ENCODE measurements around the gene NPIPA5.
"Not testable (repeated sequence)": the region's sequence is repeated elsewhere in the genome, so short reads cannot be mapped to it uniquely, and the experiment has no call there.

Gene NPIPA5

GRCh38 chr16:15388060-15388459, 10.0 kb upstream of the NPIPA5 start:
- DNase-seq, result not testable (repeated sequence)

DNA sequence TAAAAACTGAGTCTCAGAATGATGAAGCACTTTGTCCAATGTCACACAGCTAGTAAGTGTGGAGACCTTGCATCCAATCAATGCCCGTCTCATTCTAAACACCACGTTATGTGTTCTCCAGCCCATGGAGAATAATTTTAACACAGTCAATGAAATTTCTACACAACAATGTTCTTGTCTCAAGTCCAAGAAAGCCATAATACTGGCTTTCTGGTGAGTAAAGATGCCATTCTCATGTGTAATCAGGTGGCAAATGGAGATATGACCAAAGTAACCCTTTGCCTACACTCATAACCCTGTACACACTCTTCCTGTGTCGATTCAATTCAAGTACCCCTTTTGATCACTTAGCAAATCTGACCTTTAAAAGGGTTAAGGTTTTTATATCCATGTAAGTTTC, 4.7 kb upstream of the NPIPA5 start:
- not testable (repeated sequence) for DNase-seq

GRCh38 chr16:15357495-15357894, 20.6 kb downstream of the NPIPA5 start:
- not testable (repeated sequence) for DNase-seq

DNA sequence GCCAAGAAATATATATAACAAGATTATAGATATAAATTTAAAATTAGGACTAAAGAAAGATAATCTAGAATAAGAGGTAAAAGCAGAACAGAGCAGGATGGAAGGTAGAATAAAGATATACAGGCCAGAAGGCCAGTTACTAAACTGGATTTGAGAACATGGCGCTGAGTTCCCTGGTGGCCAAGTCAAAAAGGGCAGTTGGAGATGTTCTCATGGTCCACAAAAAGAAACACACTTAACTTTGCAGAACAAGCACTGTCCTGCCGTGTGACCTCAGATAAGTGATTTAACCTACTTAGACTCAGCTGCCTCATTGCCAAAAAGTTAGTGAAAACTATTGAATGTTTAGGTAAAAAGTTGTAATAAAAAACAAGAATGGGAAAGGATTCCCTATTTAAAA, 23.2 kb downstream of the NPIPA5 start:
- not testable (repeated sequence) for DNase-seq

DNA sequence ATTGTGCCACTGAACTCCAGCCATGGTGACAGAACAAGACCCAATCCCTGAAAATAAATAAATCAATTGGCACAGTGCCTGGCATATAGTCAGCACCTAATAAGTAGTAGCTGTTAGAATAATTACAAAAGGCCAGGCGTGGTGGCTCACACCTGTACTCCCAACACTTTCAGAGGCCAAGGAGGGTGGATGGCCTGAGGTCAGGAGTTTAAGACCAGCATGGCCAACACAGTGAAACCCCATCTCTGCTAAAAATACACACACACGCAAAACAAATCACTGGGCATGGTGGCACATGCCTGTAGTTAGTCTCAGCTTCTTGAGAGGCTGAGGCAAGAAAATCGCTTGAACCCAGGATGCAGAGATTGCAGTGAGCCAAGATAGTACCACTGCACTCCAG, 25.2 kb downstream of the NPIPA5 start:
- not testable (repeated sequence) for DNase-seq

DNA sequence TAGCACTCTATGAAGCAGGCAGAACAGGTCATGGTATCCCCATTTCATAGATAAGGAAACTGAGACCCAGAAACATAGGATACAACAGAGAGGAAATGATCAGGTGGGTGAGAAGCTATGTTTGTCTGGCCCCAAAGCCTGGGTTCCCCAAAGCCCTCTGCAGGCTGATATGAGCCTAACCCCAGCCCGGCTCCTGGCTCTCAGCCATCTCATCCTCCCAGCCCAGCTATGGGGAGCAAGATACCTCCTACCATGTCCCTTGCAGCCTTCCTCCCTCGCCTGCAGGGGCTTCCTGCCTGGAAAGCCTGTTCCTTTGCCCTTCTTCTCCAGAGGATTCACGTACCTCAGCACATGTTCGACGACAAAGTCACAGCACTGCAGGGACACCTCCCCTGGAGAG, 26.3 kb downstream of the NPIPA5 start:
- DNase-seq, result not testable (repeated sequence)

DNA sequence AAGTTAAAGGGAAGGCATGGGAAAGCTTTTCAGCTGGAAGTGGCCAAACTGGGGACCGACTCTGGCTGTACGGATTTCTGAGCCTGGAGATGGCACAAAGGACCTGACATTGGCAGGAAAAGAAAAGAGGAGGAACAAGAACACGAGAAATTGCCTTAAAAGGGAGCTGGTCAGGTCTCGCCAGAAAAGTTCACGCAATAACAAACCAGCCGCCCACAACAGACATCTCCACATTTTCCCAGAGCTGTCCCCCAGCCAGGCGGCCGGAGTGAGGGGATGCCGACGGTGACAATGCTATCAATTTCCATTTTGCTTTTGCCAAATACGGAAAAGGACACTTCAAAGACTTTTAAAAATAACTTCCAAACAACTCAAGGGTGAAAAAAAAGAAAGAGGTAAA, 26.8 kb downstream of the NPIPA5 start:
- DNase-seq, result not testable (repeated sequence)

DNA sequence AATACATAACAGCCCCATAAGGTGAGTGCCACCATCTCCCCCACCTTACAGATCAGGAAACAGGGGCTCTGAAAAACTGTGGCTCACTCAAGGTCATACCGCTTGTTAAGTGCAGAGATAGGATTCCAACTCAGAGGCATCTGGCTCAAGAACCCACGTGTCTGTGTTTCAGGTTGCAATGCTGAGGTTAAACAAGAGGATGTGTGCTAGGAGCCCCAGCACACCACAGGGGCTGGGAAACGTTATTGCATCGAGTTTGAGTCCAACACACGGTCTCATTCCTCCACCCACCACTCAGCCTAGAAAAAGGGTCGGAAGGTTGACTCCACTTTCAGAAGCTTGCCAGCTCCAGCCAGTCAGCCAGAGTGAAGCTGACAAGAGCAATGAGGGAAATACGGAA, 29.4 kb downstream of the NPIPA5 start:
- not testable (repeated sequence) for DNase-seq

DNA sequence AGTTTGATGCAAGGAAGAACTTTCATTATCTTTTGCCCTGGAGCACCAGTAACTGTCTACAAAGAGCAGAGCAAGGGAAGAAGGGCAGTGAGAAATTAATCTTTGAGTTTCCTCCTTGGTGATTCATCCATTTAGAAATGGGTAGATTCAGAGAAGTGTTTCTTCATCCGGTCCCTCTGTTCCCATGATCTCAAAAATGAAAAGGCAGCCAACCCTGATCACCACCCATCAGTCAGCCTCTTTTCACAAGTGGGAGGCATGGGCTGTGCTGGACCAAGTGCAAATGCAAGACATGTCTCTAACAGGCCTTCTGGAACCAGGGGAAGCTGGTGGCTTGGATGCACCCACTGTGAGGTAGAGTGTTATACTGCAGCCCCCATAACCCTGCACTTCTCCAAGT, 35.8 kb downstream of the NPIPA5 start:
- not testable (repeated sequence) for DNase-seq

DNA sequence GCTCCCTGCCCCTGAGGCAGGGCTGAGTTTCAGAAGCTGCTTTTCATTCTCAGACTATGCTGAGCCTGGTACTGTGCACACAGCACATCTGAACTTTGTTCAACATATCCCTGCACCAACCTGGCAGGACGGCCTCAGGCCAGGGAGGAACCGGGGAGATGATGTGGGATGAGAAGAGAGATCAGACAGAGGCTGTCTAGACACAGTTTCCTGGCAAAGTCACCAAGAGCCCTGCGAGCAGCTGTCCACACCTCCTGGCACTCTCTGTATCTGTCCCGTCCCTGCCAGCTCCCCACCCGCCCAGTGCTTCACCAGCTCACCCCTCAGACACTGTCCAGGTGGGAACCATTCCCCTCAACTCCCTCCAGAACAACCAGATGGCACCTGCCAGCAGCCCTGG, 39.1 kb downstream of the NPIPA5 start:
- DNase-seq, result not testable (repeated sequence)

DNA sequence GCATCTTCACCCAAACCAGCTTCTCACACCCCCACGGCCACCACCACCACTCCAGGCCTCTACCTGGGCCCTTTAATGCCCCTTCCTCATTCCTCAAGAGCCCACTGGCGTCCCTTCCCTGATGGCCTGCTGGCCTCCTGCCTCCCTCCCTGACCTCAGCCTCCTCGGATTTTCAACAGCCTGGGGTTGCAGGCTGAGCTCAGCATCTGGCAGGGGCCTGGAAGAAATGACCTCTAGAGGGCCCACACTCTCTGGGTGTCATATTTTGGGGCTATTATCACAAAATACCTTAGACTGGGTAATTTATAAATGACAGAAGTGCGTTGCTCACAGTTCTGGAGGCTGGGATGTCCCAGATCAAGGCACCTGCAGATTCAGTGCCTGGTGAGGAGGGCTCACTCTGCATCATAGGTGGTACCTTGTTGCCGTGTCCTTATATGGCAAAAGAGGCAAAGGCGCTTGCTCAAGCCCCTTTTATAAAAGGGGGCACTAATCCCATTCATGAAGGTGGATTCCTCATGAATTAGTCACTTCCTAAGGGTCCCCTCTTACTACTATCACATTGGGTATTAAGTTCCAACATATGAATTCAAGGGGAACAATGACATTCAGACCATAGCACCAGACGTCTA, 40.0 kb downstream of the NPIPA5 start:
- DNase-seq, result not testable (repeated sequence)

DNA sequence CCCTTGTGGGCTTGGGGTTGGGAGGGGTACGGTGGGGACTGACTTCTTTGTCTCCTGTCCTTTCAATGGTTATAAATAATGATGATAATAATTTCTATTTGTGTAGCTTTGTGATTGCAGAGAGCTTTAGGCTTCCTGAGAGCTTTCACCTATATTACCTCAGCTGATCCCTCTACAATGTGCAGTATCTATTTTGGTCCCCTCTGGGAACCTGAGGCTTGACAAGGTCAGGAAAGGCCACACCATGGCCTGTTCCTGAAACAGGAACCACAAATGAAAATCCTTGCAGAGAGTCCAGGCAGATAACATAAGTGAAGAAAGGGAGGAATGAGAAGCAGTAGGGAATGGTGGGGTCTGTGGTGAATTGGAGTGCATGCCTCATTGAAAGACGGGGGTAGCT, 42.5 kb downstream of the NPIPA5 start:
- DNase-seq, result not testable (repeated sequence)

GRCh38 chr16:15333969-15334368, 44.1 kb downstream of the NPIPA5 start:
- not testable (repeated sequence) for DNase-seq

DNA sequence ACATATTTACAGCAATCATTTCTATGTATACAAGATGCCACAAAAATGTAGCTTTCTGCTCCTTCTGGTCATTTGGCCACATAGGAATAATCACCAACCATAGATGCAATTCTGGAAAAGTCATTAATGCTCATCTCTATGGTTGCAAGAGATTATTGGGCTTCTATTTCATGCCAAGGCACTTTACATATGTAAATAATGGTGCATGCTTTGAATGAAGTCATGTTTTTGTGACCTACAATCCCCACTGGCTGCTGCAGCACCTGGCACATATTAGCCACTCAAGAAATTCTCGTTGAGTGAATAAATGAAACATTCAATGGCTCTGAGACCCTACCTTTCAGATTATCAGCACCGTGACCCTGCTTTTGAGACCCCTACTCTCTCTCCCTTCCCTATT, 47.1 kb downstream of the NPIPA5 start:
- not testable (repeated sequence) for DNase-seq

DNA sequence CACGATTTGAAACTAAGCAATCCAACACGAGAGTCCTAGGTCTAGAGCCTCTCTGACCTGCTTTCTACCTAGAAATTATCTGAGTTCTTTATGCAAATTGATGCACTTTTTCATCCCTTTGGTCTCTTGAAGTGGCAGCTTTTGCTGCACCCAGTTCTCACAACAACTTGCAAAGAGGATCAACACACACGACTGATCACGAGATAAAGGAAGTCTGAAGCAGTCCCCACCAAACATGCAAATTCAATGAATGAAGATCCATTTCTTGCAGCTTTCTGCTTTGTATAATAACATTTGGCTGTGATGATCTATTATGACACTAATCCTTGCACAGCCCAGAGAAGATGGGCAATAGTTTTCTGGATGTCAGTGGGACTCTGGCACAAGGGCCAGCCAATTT, 53.1 kb downstream of the NPIPA5 start:
- DNase-seq, result not testable (repeated sequence)

DNA sequence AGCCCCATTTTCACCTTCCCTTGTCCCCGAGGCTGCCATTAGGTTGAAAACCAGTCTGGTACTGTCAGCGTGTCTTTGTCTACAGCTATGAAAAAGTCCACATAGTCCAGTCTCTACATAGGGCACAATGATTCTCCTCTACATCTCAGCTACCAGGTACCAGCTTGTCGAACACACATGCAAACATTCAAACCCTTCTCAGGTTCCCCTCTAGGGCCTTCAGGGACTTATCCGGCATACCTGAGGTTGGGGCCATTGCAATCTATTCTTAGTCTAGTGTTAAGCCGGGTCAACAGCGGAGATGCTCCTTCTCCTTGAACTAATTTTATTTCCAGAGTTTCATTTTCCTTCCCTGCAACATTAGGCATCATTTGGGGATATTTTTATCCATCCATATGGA, 54.7 kb downstream of the NPIPA5 start:
- DNase-seq, result not testable (repeated sequence)

DNA sequence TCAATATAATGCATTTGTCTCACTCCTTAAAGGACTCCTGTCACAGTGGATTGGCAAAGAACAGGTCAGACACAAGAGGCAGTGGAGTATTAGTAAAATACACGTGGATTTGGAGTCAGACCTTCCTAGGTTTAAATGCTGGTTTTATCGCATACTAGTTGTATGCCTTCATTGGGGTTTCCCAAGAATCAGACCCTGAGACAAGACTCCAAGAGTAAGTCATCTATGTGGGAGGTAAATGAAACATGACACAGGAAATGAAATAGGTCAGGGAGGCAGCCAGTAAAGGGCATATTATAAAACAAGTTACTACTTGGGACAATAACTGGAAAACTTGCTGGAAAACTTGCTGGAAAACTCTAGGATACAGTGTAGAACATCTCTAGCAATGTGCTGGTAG, 56.9 kb downstream of the NPIPA5 start:
- not testable (repeated sequence) for DNase-seq

DNA sequence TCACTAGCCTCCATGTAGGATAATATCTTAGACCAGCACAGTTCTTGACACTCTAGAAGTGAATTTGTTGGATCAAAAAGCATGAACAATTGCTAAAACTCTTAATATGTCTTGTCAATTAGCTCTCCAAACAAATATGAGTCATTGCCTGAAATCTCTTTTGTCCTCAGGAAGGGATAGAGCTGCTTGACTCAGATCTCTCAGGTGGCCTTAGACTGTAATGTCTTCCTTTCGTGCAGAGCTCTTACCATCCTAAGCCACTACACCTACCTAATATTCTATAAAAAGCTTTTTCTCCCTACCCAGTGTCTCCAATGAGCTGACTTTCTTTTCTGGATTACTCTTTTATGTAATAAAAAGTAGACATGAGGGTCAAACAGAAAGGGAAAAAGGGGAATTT, 63.5 kb downstream of the NPIPA5 start:
- DNase-seq, result not testable (repeated sequence)
